HG03196 (cell line): ENCODE data around the gene CCR6.

Experiments used
- ATAC-seq: cut with Tn5 transposase; IDR thresholded peaks from one replicate; pipeline ENCODE4 v1.9.1; 2021; ENCODE audit not compliant: unreplicated experiment

Gene CCR6

GRCh38 chr6:167140589-167141474 lies 17.9 kb downstream of the CCR6 start:
- ATAC-seq = no peak

- no peak for ATAC-seq
Observed at GRCh38 chr6:167141667-167142432, 19.0 kb downstream of the CCR6 start.

- no peak for ATAC-seq
Observed at GRCh38 chr6:167142433-167142761, 19.5 kb downstream of the CCR6 start.

GRCh38 chr6:167143041-167143440 lies 20.1 kb downstream of the CCR6 start:
- no peak for ATAC-seq

GRCh38 chr6:167145461-167145860 lies 22.6 kb downstream of the CCR6 start:
- ATAC-seq = no peak

GRCh38 chr6:167146135-167146534 lies 23.2 kb downstream of the CCR6 start:
- no peak for ATAC-seq

GRCh38 chr6:167146977-167147376 lies 24.1 kb downstream of the CCR6 start:
- ATAC-seq = no peak

- no peak for ATAC-seq
Observed at GRCh38 chr6:167148021-167148420, 25.1 kb downstream of the CCR6 start.

- ATAC-seq = no peak
Observed at GRCh38 chr6:167148997-167149396, 26.1 kb downstream of the CCR6 start.

- ATAC-seq = peak; percentile 43
Observed at GRCh38 chr6:167150941-167151549, 28.1 kb downstream of the CCR6 start.

- ATAC-seq = no peak
Observed at GRCh38 chr6:167151648-167152047, 28.8 kb downstream of the CCR6 start.

GRCh38 chr6:167152862-167153261 lies 30.0 kb downstream of the CCR6 start:
- peak; percentile 35 for ATAC-seq

GRCh38 chr6:167153521-167153959 lies 30.6 kb downstream of the CCR6 start:
- peak; percentile 55 for ATAC-seq

GRCh38 chr6:167154291-167154690 lies 31.4 kb downstream of the CCR6 start:
- no peak for ATAC-seq

GRCh38 chr6:167154895-167155294 lies 32.0 kb downstream of the CCR6 start:
- no peak for ATAC-seq

GRCh38 chr6:167157414-167157813 lies 34.5 kb downstream of the CCR6 start:
- no peak for ATAC-seq

GRCh38 chr6:167157863-167158262 lies 35.0 kb downstream of the CCR6 start, which contains the start of gene GPR31:
TSS of gene GPR31 (minus strand) at chr6:167157980. CDS start at chr6:167157831, 149 bp downstream.
- no peak for ATAC-seq

- no peak for ATAC-seq
Observed at GRCh38 chr6:167161851-167162467, 39.1 kb downstream of the CCR6 start.

GRCh38 chr6:167162591-167162990 lies 39.7 kb downstream of the CCR6 start:
- no peak for ATAC-seq

- no peak for ATAC-seq
Observed at GRCh38 chr6:167163476-167164011, 40.6 kb downstream of the CCR6 start.

- ATAC-seq = no peak
Observed at GRCh38 chr6:167164261-167164660, 41.4 kb downstream of the CCR6 start.
